ENCODE results near the gene CSK.

CSK gene

DNA sequence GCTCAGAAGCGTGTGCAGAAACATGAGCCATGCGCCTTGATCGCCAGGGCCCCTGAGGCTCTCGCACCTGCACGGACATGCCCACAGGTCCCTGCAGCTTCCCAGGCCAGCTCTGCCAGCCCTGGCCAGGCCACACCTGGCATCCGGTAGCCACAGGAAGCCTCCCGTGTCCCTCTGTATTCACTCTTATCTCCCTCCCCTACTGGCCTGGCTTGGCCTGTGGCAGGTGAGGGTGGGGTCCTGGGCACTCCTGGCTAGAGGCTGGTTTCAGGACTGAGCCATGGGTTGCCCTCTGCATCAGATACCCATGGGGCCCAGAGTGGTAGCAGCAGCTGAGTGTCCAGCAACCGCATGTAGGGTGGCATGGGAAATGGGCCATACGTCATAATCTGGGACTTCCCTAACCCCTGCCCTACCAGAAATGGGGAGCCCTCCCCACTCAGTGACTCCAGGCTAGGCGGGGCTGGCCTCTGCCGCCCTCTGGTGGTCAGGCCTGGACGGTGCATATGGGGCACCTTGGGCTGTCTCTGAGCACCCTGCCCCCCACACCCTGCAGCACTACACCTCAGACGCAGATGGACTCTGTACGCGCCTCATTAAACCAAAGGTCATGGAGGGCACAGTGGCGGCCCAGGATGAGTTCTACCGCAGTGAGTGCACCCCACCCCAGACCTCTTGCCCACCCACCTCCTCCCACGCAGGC is 18.1 kb downstream of the CSK start:
- DNase-seq (ENCODE audit: low read depth), result no peak
- H3K4me3 ChIP-seq (ENCODE audit: control insufficient read depth, low read depth, low read length), result no peak overlapping the region
- TF ChIP-seq CTCF (IDR thresholded peaks at IDR 0.05; ENCODE audit: control insufficient read depth, insufficient read depth, low read depth, low read length, missing control alignments), result peak; percentile 99

DNA sequence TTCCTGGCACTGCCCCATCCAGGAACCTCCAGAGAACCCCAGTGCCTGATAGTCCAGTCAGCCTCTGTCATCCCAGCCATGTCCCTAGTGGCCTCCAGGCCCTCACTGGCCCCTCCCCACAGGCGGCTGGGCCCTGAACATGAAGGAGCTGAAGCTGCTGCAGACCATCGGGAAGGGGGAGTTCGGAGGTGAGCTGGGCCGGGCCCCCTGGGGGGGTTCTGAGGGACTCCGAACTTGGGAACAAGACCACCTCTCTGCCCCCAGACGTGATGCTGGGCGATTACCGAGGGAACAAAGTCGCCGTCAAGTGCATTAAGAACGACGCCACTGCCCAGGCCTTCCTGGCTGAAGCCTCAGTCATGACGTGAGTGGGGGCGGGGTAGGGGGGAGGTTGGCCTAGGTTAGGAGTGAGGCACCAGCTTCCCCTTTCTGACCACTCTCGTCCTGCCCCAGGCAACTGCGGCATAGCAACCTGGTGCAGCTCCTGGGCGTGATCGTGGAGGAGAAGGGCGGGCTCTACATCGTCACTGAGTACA is 18.7 kb downstream of the CSK start:
- DNase-seq (ENCODE audit: low read depth), result no peak
- TF ChIP-seq CTCF (IDR thresholded peaks at IDR 0.05; ENCODE audit: control insufficient read depth, insufficient read depth, low read depth, low read length, missing control alignments), result no peak
- H3K4me3 ChIP-seq (ENCODE audit: control insufficient read depth, low read depth, low read length), result no peak overlapping the region

DNA sequence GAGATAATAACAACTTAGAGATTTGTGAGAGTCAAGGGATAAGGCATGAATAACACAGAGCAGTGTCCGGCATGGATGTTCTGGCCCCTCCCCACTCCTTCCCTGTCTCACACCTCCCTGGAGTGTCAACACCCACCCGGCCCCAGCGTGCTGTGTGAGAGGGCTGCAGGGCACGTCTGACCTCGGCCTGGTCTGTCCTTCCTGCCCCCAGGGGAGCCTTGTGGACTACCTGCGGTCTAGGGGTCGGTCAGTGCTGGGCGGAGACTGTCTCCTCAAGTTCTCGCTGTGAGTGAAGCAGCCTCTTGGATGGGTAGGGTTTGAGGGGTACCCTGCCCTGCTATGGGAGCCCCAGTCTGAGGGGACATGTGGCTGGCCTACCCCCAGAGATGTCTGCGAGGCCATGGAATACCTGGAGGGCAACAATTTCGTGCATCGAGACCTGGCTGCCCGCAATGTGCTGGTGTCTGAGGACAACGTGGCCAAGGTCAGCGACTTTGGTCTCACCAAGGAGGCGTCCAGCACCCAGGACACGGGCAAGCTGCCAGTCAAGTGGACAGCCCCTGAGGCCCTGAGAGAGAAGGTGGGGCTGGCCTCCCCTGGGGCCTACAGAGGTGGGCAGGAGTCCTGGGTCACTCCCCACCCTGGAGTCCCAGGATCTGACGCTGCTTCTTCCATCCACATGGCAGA is 19.6 kb downstream of the CSK start:
- H3K4me3 ChIP-seq (ENCODE audit: control insufficient read depth, low read depth, low read length), result no peak overlapping the region
- TF ChIP-seq CTCF (IDR thresholded peaks at IDR 0.05; ENCODE audit: control insufficient read depth, insufficient read depth, low read depth, low read length, missing control alignments), result no peak
- DNase-seq (ENCODE audit: low read depth), result no peak

- DNase-seq (ENCODE audit: low read depth), result no peak
- H3K4me3 ChIP-seq (ENCODE audit: control insufficient read depth, low read depth, low read length), result no peak overlapping the region
- TF ChIP-seq CTCF (IDR thresholded peaks at IDR 0.05; ENCODE audit: control insufficient read depth, insufficient read depth, low read depth, low read length, missing control alignments), result no peak
These were observed 20.4 kb downstream of the CSK start for GRCh38 chr15:74802290-74802689.

- TF ChIP-seq CTCF (IDR thresholded peaks at IDR 0.05; ENCODE audit: control insufficient read depth, insufficient read depth, low read depth, low read length, missing control alignments), result no peak
- no peak overlapping the region for H3K4me3 ChIP-seq (ENCODE audit: control insufficient read depth, low read depth, low read length)
- DNase-seq (ENCODE audit: low read depth), result no peak
These were observed 21.1 kb downstream of the CSK start for GRCh38 chr15:74802862-74803447.

- DNase-seq (ENCODE audit: low read depth), result no peak
- TF ChIP-seq CTCF (IDR thresholded peaks at IDR 0.05; ENCODE audit: control insufficient read depth, insufficient read depth, low read depth, low read length, missing control alignments), result no peak
- H3K4me3 ChIP-seq (ENCODE audit: control insufficient read depth, low read depth, low read length), result no peak overlapping the region
These were observed 23.1 kb downstream of the CSK start for GRCh38 chr15:74804935-74805334.
